ENCODE data around the gene MLH3. TPM values are rescaled to one million over a fixed set of nuclear protein-coding genes. Genes with fewer than 3 reads are reported as not detected.

The MLH3 gene
- total and polyA plus RNA-seq, 2 donors (not counting 3 experiments of a cell fraction or from before 2014, with no cell fraction given): 4.8 to 16.5 TPM

DNA sequence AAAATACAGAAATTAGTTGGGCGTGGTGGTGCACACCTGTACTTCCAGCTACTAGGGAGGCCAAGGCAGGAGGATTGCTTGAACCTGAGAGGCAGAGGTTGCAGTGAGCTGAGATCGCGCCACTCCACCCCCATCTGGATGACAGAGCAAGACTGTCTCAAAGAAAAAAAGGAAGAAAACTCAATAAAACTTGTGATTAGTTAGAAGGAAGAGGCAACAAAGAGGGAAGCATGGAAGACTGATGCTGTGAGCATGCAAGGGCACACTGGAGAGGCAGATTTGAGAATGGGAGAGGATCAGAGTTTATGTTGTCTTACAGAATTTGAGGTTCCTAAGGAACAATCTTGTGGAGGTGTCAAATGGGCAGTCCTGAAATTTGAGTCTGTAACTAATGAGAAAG is 15.4 kb upstream of the MLH3 start:
- Histone ChIP-seq H3K4me1 (ENCODE audit: control insufficient read depth, extremely low read depth, insufficient read depth, low read length) (peaks cover 27% of the 10 kb centered on the region), H2AFZ (ENCODE audit: low read depth, low read length) (no peak overlapping the region), H3K27me3 (ENCODE audit: control insufficient read depth in 2 of 2, insufficient read depth in 2 of 2, low read length in 2 of 2) (no peaks in the 10 kb centered on the region), H4K20me1 (replicated peaks; ENCODE audit: control insufficient read depth, extremely low read depth, insufficient read depth, low read length) (no peaks in the 10 kb centered on the region), H3K9me3 (replicated peaks; ENCODE audit: control insufficient read depth, insufficient read depth, low read length) (no peaks in the 10 kb centered on the region), H3K9ac (replicated peaks; ENCODE audit: extremely low read depth, insufficient read depth, low read length) (no peak overlapping the region), H3K4me3 (replicated peaks in 1 of 3; ENCODE audit: insufficient read depth in 1 of 3, low read depth in 1 of 3, low read length in 3 of 3) (no peak overlapping the region), H3K79me2 (ENCODE audit: control insufficient read depth, insufficient read depth, low read length) (peaks cover 15% of the 10 kb centered on the region), H3K36me3 (ENCODE audit: control insufficient read depth in 2 of 2, extremely low read depth in 1 of 2, insufficient read depth in 2 of 2, low read length in 2 of 2) (no peaks in the 10 kb centered on the region), H3K4me2 (ENCODE audit: insufficient read depth, low read length) (no peak overlapping the region), H3K27ac (ENCODE audit: insufficient read depth, low read depth, low read length) (no peak overlapping the region), H3K9me1 (replicated peaks; ENCODE audit: control insufficient read depth, extremely low read depth, insufficient read depth, low read length) (no peaks in the 10 kb centered on the region)
- FAIRE-seq (no peak), DNase-seq (ENCODE audit: low read depth, low spot score) (no peak)
- POLR2A ChIA-PET: no interaction called here
- BruUV-seq (replicated peaks): no TSS peak
- no peak for TF ChIP-seq MYC (IDR thresholded peaks at IDR 0.05; ENCODE audit: low read depth, low read length)
- TF ChIP-seq JUN (IDR thresholded peaks at IDR 0.05; ENCODE audit: borderline replicate concordance, insufficient read depth, insufficient read length, low read depth): no peak
- TF ChIP-seq, protein P1, sequence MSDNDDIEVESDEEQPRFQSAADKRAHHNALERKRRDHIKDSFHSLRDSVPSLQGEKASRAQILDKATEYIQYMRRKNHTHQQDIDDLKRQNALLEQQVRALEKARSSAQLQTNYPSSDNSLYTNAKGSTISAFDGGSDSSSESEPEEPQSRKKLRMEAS (IDR thresholded peaks at IDR 0.05; ENCODE audit: insufficient read depth, insufficient read length): no peak
- TF ChIP-seq POLR2A (IDR thresholded peaks at IDR 0.05; ENCODE audit: low read depth, low read length): no peak
- TF ChIP-seq, protein P2, sequence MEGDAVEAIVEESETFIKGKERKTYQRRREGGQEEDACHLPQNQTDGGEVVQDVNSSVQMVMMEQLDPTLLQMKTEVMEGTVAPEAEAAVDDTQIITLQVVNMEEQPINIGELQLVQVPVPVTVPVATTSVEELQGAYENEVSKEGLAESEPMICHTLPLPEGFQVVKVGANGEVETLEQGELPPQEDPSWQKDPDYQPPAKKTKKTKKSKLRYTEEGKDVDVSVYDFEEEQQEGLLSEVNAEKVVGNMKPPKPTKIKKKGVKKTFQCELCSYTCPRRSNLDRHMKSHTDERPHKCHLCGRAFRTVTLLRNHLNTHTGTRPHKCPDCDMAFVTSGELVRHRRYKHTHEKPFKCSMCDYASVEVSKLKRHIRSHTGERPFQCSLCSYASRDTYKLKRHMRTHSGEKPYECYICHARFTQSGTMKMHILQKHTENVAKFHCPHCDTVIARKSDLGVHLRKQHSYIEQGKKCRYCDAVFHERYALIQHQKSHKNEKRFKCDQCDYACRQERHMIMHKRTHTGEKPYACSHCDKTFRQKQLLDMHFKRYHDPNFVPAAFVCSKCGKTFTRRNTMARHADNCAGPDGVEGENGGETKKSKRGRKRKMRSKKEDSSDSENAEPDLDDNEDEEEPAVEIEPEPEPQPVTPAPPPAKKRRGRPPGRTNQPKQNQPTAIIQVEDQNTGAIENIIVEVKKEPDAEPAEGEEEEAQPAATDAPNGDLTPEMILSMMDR (IDR thresholded peaks at IDR 0.05; ENCODE audit: extremely low read depth in 1 of 2, insufficient read depth in 1 of 2, low read depth in 1 of 2, low read length in 2 of 2): no peak
- no peak for TF ChIP-seq EZH2 (IDR thresholded peaks at IDR 0.05; ENCODE audit: borderline replicate concordance, low read depth, low read length, severe bottlenecking)
- TF ChIP-seq POLR2AphosphoS5 (IDR thresholded peaks at IDR 0.05; ENCODE audit: insufficient read depth, low read depth, low read length): no peak
- no peak for TF ChIP-seq FOS (IDR thresholded peaks at IDR 0.05; ENCODE audit: borderline replicate concordance, insufficient read depth, low read length)
- no peak for TF ChIP-seq GATA2 (IDR thresholded peaks at IDR 0.05; ENCODE audit: insufficient read depth, insufficient read length, low read depth, low read length)
- intact Hi-C loops (cut with micrococcal nuclease): loop anchor here (5.0 kb wide), 1 partner anchor 64 kb away; the partner anchor contains the start of gene EIF2B2
- dilution Hi-C loops (cut with MboI; ENCODE audit: extremely low pct_ligation_motif_present, low sequenced_read_pairs): no loop called here
- CTCF ChIA-PET: interaction anchor here (0.9 to 1.3 kb wide), 4 partner anchors 17 to 161 kb away, joined by 3 to 4 read pairs (median 3); no protein-coding TSS in a partner anchor

All from endothelial cell of umbilical vein (primary cell).